Activated CD4-positive, alpha-beta memory T cell treated with anti-CD3 and anti-CD28 coated beads, Interleukin-2, amount 10 ng/mL, durations not matched to agents 7 days and 5 days (primary cell): ENCODE measurements around the gene ITGA1. TPM values are rescaled to one million over a fixed set of nuclear protein-coding genes. Genes with fewer than 3 reads are reported as not detected.
A peak's percentile ranks its signal among the peaks of the same experiment; 100 is the strongest.

Source experiments
- CTCF ChIA-PET: fragments of 350-600 bp; sonication (Branson Sonifier 250); formaldehyde crosslinking; loops from one replicate; lab custom pipeline; 2021; ENCODE audit warnings: antibody characterized with exemption, inconsistent platforms; lab: Charles Lee
- POLR2A ChIA-PET: fragments of 350-600 bp; sonication (Branson Sonifier 250); formaldehyde crosslinking; loops from one replicate; lab custom pipeline; 2021; ENCODE audit warnings: antibody characterized with exemption; lab: Charles Lee
- DNase-seq: peaks from one replicate; pipeline ENCODE4 v3.0.0-alpha.2; 2020
- H3K27ac Mint-ChIP-seq: one replicate; pipeline ENCODE4 v1.8.0; 2021; ENCODE audit warnings: mild to moderate bottlenecking, mixed read lengths
- H3K27me3 Mint-ChIP-seq: one replicate; pipeline ENCODE4 v1.8.0; 2021; ENCODE audit warnings: mixed read lengths
- H3K36me3 Mint-ChIP-seq: one replicate; pipeline ENCODE4 v1.8.0; 2021; ENCODE audit warnings: low read depth, mixed read lengths
- H3K4me1 Mint-ChIP-seq: one replicate; pipeline ENCODE4 v1.8.0; 2021; ENCODE audit warnings: mixed read lengths
- H3K4me3 Mint-ChIP-seq: one replicate; pipeline ENCODE4 v1.8.0; 2021; ENCODE audit warnings: mild to moderate bottlenecking, mixed read lengths
- H3K9me3 Mint-ChIP-seq: one replicate; pipeline ENCODE4 v1.8.0; 2021; ENCODE audit warnings: mixed read lengths
- total RNA-seq, 2 experiments: library from RNA; stranded (reverse); gene quantifications; one replicate each; pipeline ENCODE4 v1.2.3, GENCODE V29; 2021

ITGA1 gene
- total RNA-seq, 2 experiments from 2014 or later: 4.9 to 8.0 TPM

DNA sequence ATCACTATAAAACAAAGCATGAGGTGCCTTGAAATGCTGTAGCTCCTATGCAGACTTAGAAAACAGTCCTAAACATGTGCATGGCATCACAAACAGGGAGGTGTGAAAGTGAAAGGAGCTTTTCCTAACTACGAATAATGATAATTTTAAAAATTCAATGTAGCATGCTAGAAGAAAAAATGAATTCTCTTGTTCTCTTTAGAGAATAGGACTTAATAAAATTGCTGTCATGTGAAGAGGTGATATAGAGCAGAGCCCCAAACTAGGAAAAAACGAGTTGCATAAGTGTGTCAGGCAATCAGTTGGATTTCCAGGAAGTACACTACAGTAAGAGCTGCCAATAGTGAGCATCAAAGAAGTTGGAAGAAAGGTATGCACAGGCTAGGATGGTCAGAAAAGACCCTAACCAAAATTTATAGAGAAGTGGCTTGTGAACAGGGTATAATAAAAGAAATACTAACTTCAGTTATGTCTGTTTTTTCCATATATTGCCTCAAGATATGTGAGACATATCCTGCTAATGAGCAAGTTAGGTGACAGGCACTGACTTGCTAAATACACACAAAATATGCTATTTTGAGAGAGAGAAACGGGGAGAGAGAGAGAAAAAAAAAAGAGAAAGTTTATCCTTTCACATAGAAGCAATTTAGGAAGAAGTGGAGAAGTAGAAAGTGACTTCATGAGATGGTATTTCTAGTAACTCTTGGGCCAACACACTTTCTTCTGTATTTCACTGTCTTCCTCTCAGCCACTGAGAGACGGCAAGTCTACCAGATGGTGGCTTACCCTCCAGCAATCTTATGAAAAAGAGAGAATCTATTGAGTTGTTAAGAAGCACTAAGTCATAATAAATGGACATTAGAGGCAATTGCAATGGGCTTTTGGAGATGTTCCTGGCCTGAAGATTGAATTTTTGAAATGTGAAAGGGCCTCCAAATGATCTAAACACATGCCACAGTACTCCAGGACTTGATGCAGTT, 219.5 kb downstream of the ITGA1 start:
- Mint-ChIP-seq H3K4me1 (peaks cover 88% of the 10 kb centered on the region), H3K4me3 (no peak overlapping the region), H3K27ac (peak overlapping the region; percentile 50), H3K9me3 (no peaks in the 10 kb centered on the region), H3K27me3 (peaks cover 10% of the 10 kb centered on the region), H3K36me3 (peaks cover 49% of the 10 kb centered on the region)
- POLR2A ChIA-PET: interaction anchor here (1.1 to 1.7 kb wide), 5 partner anchors 18 to 63 kb away, joined by 3 to 7 read pairs (median 4); partner anchors contain the start of gene ITGA2
- CTCF ChIA-PET: interaction anchor here (1.0 to 1.3 kb wide), 2 partner anchors 17 to 28 kb away, joined by 3 read pairs; no protein-coding TSS in a partner anchor
- DNase-seq: no peak

DNA sequence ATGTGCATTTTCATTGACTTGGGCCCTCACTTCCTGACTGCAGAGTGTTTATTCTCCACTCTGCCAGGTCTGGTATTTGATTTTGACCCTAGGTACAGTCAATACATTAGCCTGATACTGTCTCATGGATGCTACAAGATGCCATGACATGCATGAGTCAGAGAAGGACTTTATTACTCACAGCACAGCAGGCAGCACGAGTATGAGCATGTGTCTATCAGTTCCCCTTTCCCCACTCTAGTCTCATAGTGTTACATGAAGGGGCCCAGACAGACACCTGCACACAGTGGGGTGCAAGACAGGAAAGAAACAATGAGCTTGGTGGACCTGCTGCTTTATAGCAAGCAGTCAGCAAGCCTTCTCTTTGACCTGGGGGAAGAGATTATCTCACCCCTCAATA, 221.0 kb downstream of the ITGA1 start:
- peak; percentile 58 for DNase-seq
- Mint-ChIP-seq H3K27ac (peak overlapping the region; percentile 60), H3K9me3 (peaks cover 7% of the 10 kb centered on the region), H3K36me3 (peaks cover 47% of the 10 kb centered on the region), H3K27me3 (peaks cover 19% of the 10 kb centered on the region), H3K4me3 (no peak overlapping the region), H3K4me1 (peaks cover 83% of the 10 kb centered on the region)
- ChIA-PET CTCF (interaction anchor here (1.3 to 1.4 kb wide), 2 partner anchors 23 to 24 kb away, joined by 4 read pairs; no protein-coding TSS in a partner anchor), POLR2A (interaction anchor here (1.0 to 3.6 kb wide), 5 partner anchors 16 to 61 kb away, joined by 4 to 14 read pairs (median 8); partner anchors contain the start of gene ITGA2)

Other genes starting within 250 kb of the ITGA1 start
- 10 to 100 TPM; 20.6 TPM for gene PELO, start within 50 bp of the ITGA1 start, total RNA-seq
- gene ITGA2, start 201.4 kb downstream of the ITGA1 start, total RNA-seq: 10 to 100 TPM; 10.2 to 11.2 TPM